GM18520 (cell line): Measurements from ENCODE around the gene CDK3.
"Not testable (repeated sequence)": the region's sequence is repeated elsewhere in the genome, so short reads cannot be mapped to it uniquely, and the experiment has no call there.

Source experiments
- ATAC-seq: cut with Tn5 transposase; IDR thresholded peaks from one replicate; pipeline ENCODE4 v1.9.1; 2021; ENCODE audit not compliant: unreplicated experiment

CDK3 gene

DNA sequence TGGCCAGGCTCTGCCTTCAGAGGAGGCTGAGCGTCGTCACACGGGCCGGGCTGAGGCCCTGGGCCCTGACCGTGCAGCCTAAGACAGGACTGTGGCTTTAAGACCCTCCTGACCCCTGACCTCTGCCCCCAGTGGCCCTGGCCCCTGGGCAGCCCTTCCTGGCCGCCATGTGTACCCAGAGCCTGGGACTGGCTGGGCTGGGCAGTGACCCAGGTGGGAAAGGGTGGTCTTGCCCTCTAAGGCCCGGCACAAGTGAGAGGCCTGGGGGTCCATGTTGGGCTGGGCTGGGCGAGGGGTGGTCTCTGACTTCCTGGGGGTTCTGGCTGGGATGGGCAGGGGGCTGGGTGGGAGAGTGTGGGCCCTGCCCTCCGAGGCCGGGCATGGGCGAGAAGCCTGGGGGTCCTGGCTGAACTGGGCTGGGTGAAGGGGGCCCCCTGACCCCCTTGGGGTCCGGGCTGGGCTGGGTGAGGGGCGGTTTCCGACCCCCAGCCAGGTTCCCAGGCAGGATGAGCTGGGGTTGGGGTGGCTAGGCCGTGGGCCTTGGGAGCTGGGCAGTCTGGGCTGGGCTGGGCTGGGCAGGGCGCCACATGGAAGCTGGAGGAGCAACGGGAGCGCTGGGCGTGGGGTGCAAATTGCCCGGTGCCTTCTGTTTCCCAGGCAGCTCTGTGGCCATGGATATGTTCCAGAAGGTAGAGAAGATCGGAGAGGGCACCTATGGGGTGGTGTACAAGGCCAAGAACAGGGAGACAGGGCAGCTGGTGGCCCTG, at the start of gene CDK3:
Gene CDK3, plus strand, starts transcription at position 101 of the 767 bp plus-strand sequence. Its CDS starts 571 bp downstream, at position 672.
- ATAC-seq, result no peak

DNA sequence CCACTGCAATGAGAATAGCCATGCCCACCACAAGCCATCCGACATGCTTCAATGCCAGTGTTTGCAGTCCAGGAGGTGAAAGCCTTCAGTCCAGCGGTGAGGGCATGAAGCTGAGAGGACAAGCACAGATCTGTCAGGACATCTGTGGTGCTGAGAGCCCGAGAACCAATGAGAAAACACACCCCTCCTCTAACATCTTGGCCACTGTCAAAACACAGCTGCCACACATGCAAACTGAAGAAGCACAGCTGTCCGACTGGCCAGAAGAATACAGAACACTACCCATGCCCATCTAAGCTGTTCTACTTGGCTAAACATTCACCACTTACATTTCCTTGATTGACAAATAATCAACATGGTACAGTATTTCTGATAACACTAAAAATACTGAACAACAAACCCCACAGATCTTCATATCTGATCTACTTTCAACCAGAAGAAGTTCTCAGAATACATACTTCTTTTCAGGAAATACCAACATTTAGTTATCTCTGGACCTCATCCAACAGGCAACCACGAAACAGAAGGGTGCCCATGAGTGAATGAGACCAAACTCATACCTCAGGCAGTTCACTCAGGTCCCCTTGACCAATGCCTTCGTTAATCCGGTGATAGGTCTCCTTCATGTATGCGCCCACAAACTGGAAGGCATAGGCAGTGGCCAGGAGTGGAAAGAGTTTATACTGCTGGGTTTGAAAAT, 49.6 kb upstream of the CDK3 start:
- no peak for ATAC-seq

DNA sequence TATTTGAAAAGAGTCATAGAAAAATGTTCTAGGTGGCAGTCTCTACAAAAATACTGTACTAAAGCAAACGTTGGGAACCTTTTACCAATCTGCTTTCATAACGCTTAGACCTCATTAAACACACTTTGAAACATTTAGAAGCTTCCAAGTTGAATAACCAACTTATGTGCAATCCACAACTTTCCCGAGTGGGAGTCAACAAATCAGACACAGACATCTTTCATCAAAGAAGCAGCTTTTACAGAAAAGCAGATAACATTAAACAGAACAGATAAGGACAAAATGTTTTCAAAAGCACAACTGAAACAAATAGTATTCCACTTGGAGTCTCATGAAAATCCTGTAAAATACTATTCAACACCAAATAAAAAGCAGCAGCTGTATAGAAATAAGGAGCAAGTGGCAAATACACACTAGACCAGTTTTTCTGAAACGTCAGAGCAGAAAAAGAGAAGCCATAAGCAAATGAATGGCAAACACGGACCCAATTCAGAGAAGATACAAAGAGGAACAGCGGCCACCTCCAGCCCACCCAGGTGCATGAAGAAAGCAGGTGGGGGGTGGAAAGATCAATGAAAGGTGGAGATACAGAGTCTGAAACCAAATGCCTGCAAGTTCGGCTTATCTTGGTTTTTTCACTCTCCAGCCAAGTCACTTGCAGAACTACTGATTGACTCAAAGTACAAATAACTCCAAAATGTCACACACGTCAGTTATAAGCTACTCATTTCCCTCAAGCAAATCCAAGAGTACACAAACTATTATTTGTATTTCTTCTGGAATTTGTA, 41.4 kb upstream of the CDK3 start:
- ATAC-seq, result no peak

DNA sequence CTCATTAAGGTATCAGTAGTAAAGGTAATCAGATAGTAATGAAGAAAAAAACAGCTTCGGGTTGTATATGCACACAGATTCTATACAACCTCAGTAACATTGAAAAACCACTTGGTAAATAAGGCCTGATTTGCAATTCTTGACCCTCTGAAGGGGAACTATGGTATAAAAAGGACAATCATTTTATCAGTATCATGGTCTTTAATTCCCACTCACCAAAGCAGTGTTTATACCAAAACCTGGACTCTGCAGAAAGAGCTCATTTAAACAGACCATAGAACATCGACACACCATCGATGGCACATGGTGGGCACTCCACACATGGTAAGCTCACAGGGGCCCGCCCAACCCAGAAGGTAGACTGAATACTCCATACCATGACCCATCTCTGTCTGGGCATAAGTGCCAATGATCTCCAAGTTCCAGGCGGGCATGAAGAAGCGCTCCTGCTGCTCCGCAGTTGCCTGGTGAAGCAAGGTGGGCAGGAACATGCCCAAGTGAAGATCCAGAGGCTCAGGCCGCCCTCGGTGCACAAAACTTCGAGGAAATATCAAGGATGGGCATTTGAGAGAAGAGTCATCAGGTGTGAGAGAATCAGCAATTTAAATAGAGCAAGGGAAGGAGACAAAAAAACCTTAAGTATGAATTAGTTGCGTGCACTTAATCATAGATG, 40.7 kb upstream of the CDK3 start:
- ATAC-seq, result no peak

DNA sequence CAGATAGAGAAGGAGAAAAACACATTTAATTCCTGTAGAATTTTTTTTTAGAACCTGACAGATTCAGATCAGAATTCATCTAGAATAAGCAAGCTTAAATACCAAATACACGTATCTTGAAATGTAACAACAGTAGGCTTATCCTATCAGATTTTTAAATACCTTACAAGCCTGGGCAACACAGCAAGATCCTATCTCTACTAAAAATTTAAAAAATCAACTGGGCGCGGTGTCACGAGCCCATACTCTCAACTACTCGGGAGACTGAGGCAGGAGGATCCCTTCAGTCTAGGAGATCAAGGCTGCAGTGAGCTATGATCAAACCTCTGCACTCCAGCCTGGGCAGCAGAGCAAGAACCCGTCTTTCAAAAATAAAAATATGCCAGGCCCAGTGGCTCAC, 35.2 kb upstream of the CDK3 start:
- no peak for ATAC-seq

DNA sequence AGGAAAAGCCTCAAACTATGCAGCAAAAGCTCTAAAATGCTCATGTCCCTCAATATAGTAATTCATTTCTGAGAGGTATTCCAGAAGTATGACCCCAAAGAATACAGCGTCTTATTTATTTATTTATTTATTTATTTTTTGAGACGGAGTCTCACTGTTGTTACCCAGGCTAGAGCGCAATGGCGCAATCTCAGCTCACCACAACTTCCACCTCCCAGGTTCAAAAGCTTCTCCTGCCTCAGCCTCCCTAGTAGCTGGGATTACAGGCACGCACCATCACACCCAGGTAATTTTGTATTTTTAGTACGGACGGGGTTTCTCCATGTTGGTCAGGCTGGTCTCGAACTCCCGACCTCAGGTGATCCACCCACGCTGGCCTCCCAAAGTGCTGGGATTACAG, 31.6 kb upstream of the CDK3 start:
- not testable (repeated sequence) for ATAC-seq

DNA sequence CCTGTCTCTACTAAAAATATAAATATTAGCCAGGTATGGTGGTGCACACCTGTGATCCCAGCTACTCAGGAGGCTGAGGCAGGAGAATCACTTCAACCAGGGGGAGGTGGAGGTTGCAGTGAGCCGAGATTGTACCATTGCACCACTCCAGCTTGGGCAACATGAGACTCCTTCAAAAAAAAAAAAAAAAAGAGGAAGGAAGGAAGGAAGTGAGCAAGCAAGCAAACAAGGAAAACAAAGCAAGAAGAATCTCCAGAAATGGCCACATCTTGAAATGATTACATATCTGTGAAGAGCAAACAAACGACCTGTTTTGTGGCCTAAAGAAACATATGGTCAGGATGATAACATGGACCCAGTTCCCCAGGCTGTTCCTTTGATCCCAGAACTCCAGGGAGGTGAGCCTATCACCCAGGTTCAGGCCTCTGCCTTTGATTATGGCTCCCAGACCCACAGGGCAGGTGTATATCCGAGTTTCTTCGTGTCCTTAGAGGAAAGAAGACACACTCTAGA, 30.6 kb upstream of the CDK3 start:
- ATAC-seq, result no peak

DNA sequence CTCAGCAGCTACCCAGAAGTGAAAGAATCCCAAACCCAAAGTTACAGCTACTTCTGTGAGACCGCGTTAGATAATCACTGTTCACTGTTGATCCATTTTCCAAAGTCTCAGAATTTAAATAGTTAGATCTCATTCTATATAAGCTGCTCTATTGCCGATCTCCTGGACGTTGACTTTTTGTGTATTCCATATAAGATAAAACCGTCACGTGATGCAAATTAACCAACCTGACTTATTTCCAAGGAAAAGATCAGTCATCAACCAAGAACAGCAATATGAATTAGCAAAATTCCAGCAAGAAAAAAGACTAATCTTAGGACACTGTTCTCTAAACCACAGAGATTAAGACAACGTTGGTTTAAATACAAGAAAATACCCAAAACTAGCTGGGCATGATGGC, 30.0 kb upstream of the CDK3 start:
- ATAC-seq, result no peak

DNA sequence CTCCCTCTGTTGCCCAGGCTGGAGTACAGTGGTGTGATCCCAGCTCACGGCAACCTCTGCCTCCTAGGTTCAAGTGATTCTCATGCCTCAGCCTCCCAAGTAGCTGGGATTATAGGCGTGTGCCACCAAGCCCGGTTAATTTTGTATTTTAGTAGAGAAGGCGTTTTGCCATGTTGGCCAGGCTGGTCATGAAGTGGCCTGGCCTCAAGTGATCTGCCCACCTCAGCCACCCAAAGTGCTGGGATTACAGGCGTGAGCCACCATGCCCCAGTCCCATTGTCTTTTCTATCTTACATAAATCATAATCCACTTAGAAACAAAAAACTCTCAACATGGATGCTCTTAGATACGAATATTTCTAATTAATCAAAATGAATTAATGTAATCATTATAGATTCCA, 25.5 kb upstream of the CDK3 start:
- not testable (repeated sequence) for ATAC-seq

DNA sequence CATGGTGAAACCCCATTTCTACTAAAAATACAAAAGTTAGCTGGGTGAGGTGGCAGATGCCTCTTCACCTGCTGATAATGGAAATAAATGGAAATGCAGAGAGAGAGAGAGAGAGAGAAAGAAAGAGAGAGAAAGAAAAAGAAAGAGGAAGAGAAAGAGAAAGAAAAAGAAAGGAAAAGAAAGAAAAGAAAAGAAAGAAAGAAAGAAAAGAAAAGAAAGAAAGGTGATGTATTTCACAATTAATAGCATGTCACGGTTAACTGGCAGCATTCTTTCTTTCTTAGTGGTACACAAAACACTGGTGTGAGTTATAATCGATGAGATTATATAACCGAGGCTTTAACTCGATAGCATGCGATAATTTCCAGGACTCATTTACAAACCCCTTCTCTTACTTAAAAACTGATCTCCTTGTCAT, 24.9 kb upstream of the CDK3 start:
- no peak for ATAC-seq

DNA sequence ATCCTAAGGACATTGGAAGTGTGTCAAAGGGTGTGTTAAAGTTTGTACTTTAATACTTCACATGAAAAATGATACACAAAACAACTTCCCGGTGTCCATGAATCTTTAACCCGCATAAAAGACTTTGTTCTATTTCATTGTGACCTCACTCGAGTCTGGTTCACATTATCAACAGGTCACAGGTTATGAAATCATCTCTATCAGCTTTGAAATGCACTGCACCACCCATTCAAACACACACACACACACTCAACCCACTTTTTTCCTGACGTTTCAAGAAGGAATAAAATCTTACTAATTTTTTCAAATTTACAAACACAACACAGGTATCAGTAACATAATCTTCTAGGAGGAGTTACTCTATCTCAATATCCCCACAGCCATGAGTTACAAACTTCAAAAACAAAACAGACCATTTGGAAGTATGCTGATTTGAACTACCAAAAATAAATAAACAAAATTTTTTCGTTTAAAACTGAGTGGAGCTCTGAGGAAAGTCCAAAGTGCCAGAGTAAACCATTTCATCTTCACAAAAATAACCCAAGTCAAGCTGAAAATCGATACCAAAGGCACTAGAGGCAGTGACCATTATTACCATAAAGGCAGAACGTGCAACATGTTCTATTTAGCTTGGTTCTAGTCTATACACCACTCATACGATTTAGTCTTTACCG, 24.3 kb upstream of the CDK3 start:
- no peak for ATAC-seq

DNA sequence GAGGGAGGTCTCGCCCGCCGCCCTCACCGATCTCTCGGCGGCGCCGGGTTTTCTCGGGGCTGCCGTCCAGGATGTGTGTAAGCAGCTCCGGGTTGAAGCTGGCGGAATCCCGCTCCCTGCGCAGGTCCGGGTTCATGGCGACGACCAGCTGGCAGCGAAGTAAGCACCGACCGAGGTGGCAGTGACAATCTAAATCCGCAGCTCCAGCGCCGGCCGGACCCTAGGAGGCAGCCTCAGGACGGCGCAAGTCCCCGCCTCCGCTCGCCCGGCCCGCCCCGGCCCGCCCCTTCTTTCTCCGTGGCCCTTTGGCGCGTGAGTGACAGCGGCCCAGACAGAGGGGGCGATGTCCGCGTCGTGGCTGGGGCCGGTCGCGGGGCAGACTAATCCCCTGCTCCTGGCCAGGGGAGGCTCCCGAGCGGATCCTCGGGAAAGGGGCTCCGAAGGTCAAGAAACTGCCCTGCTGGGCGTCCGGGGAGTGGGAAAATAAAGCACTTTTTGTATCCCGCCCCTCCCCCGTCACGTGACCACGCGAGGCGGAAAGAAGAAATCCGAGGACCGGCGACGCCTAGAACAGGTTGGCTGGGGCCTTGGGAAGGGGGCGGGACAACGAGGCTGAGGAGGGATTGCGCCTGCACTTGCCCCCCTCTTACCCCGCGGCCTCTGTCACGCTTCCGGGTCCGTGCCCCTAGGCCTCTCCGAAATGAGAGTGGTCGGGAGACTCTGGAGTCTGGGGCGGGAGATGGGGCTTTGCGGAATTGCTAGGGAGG, 21.5 kb upstream of the CDK3 start, which contains the start of the genes ACOX1 and TEN1:
Gene ACOX1, minus strand, starts transcription at position 229 of the 767 bp plus-strand sequence. Its CDS starts 93 bp downstream, at position 136.
Gene TEN1, plus strand, starts transcription at position 303 of the 767 bp plus-strand sequence. CDS start 6,953 bp downstream, outside the sequence.
- ATAC-seq, result peak; percentile 75

DNA sequence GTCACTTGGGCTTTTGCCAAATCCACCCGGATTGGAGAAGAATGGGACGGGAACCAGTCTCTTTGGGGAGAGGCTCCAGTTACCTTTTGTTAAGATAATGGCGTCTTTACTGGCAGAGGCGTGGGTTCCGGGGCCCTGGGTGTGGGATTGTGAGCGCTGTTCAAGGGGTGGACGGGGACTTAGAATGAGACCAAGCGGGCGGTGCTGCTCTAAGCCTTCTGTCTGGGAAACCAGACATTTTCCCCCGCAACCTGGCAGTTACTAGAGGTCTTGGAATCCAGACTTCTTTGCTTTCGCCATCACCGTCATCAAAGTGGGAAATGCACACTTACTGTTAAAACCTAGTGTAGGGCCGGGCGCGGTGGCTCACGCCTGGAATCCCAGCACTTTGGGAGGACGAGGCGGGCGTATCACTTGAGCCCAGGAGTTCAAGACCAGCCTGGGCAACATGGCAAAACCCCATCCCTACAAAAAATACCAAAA, 20.9 kb upstream of the CDK3 start:
- ATAC-seq, result no peak

DNA sequence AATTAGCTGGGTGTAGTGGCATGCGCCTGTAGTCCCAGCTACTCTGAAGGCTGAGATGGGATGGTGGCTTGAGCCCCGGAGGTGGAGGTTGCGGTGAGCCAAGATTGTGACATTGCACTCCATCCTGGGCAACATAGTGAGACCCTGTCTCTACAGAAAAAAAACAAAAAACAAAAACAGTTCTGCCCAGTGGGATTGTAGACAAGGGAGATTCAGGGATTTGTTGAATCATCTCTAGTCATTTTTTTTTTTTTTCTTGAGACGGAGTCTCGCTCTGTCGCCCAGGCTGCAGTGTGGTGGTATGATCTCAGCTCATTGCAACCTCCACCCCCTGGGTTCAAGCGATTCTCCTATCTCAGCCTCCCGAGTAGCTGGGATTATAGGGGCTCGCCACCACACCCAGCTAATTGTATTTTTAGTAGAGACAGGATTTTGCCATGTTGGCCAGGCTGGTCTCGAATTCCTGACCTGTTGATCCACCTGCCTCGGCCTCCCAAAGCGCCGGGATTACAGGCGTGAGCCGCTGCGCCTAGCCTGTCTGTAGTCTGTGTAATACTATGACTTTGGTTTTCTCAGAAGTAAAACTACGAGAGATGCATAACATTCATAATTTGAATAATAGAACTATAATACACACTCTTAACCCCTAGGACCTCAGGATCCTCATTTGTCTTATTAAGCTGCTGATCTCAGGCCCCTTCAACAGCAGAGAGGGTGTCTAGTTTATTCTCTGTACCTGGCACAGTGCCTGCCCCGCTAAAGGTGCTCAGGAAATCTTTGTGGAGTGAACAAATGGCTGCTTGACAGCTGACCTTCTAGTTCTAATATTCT, 20.3 kb upstream of the CDK3 start:
- ATAC-seq, result no peak

DNA sequence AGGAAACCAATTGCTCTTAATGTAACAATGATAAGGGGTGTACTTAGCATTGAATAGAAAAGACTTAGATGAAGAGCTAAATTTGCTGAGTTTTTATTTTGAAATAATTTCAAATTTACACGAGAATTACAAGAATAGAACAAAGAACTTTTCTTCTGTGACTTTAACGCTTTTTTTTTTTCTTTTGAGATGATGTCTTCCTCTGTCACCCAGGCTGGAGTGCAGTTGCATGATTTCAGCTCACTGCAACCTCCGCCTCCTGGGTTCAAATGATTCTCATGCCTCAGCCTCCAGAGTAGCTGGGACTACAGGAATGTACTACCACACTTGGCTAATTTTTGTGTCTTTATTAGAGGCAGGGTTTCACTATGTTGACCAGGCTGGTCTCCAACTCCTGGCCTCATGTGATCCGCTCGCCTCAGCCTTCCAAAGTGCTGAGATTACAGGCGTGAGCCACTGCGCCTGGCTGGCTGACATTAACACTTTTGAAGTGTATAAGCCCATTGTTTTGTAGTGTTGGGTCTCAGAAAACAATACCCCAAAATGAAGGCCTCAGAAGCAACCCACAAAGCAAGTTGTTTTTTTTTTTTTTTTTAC, 19.5 kb upstream of the CDK3 start:
- no peak for ATAC-seq

DNA sequence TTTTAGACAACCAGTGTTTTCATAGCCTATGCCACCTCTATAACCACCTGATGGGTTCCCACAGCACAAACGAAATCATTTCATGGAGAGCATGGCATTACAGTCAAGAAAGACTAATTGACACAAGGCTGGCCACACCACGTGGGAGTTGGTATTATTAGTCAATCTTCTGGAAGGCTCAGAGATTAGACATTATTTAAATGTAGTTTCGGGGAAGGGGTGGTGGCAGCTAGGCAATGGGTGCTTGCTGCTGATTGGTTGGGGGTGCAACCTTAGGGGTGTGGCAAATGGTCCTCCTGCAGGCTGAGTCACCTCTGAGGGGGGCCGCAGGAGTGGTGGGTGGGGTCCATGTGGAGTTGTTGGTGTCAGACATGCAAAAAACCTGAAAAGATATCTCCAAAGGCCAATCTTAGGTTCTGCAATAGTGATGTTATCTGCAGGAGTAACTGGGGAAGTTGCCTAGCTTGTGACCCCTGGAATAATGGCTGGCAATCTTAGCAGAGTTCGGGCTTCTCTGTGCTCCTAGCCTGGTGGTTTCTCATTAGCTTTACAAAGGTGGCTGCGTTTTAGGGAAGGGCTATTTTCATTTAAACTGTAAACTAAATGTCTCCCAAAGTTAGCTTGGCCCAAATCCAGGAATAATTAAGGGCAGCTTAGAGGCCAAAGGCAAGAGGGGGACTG, 17.0 kb upstream of the CDK3 start:
- ATAC-seq, result no peak

DNA sequence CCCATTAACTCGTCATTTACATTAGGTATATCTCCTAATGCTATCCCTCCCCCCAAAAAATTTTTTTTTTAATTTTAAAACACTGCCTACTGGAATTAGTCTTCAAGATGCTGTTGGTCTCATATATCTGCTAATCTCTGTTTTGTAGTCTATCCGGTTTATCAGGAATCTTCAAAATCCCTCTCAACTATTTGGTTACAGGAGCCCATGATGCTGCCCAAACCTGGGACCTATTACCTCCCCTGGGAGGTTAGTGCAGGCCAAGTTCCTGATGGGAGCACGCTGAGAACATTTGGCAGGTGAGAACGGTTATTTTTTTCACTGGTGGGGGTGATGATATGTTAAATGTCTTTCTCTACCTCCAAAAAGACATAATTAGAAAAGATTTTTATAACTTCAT, 14.7 kb upstream of the CDK3 start:
- ATAC-seq, result no peak
